ENCODE measurements around the gene KLK13.

GRCh38 chr19:51063664-51064063 lies 1.2 kb downstream of the KLK13 start:
- TF ChIP-seq CTCF (IDR thresholded peaks at IDR 0.05) (no peak), POLR2A (IDR thresholded peaks at IDR 0.05) (no peak)

All from thyroid gland (tissue), 4 donors.